ENCODE results near the gene RPL19.

RPL19 gene

GRCh38 chr17:39199820-39200069 is 338 bp upstream of the RPL19 start:
- DNase-seq, result peak; percentile 79

GRCh38 chr17:39200957-39201510 is 951 bp downstream of the RPL19 start:
- no peak for DNase-seq

DNA sequence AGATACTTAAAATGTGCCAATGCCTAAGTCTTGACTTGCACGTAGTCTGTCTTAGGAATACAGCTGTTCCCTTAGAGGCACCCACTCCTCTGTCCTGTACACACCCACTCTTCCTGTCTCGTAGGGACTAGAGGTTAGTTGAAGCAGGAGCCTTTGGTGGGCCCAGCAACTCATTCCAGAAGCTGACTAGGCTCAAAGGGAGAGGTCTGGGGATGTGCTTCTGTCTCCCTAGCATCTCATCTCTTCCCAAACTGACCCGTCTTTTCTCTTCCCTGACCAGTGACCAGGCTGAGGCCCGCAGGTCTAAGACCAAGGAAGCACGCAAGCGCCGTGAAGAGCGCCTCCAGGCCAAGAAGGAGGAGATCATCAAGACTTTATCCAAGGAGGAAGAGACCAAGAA is 4.2 kb downstream of the RPL19 start:
- no peak for DNase-seq

DNA sequence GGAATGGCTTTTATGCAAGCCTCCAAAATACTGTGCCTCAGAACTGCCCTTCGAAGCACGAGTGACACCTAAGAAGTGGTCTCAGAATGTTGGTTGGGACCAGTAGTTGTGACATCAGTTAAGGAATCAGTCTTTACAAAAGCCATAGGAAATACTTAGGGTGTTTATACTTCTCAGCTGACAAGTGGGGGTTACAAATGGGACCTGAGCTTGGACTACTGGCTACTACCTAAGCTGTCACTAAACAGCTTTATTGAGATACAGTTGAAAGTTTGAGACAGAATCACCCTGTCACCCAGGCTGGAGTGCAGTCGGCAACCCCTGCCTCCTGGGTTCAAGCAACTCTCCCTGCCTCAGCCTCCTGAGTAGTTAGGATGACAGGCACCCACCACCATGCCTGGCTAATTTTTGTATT is 5.0 kb downstream of the RPL19 start:
- no peak for DNase-seq

GRCh38 chr17:39208136-39208535 is 8.1 kb downstream of the RPL19 start:
- no peak for DNase-seq

DNA sequence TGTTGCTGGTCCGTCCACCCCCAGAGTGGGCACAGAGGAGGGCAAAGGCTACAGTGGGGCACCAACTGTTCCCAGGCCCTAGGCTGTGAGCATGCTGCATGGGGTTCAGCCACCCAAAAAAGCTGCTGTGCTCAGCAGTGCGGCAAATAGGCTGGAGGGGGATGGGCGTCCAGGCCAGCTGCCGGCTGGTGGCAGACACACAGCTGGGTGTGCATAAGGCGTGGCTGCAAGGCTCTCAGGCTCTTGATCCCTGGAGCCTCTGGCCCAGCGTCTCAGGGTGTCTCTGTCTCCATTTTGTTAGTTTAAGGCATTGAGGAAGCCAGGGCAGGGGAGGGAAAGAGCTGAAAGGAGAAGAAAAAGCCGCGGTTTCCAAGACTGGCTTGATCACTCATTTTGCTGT is 8.8 kb downstream of the RPL19 start:
- DNase-seq, result no peak

DNA sequence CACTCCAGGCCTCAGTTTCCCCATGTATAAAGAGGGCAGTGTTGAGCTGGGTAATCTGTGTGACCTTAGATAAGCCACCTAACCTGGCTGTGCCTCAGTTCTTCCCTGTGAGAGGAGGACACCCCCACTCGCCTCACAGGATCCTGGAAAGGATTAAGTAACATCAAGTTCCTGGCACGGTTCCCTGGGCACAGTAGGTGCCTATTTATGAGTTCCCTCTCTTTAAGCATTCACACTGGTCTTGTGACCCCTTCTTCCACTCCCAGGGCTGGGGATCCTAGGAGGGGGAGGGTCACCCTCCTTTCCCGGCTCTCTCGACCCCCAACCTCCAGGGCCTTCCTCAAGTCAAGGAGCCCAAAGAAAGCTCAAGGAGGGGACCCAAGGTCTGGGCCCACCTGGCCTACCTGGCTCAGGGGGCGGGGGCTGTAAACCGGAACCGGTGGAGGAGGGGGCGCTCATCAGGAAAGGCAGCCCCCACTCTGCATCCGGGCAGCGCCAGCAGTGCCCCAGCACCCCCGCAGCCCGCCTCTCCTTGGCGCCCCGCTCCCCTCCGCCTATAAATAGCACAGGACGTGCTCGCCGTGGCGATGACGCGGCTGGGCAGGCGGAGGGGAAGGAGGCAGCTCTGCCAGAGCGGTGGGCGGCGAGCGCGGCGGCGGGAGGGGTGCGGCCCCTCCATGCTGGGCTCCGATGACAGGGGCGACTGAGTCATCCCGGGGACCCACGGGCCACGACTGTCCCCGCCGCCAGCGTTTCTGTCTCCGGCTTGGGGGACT is 9.4 kb downstream of the RPL19 start:
- DNase-seq, result peak; percentile 57

DNA sequence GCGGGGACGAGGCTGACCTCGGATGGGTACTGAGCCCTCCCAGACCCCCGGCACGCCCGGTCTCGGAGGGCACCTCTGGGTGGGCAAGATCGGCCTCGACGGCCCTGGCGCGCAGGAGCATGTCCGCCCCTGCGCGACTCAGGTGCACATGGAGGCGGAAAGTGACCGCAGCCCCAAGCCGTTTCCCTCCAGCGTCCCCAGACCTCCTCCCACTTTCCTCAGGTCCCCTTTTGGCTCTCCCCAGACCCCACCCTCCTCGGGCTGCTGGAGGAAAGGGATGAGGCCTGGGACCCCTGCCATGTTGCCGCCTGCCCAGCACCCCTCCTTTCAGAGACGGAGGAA is 10.0 kb downstream of the RPL19 start:
- DNase-seq, result no peak

GRCh38 chr17:39212195-39212810 is 12.2 kb downstream of the RPL19 start:
- no peak for DNase-seq

GRCh38 chr17:39212841-39213480 is 12.9 kb downstream of the RPL19 start:
- DNase-seq, result no peak

DNA sequence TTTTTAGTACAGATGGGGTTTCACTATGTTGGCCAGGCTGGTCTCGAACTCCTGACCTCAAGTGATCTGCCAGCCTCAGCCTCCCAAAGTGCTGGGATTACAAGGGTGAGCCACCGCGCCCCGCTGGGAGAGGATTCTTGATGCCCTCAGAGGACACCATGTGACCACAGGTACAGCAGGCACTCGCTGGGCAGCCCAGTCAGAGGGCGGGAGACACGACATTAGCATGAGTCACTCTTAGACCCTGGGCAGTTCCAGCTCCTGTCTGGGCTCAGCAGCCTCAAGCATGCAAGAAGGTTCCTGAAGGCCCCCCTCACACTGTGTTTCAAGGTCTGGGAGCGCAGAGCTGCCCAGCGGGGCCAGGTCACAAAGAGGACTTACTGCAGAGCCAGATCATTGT is 13.8 kb downstream of the RPL19 start:
- no peak for DNase-seq

DNA sequence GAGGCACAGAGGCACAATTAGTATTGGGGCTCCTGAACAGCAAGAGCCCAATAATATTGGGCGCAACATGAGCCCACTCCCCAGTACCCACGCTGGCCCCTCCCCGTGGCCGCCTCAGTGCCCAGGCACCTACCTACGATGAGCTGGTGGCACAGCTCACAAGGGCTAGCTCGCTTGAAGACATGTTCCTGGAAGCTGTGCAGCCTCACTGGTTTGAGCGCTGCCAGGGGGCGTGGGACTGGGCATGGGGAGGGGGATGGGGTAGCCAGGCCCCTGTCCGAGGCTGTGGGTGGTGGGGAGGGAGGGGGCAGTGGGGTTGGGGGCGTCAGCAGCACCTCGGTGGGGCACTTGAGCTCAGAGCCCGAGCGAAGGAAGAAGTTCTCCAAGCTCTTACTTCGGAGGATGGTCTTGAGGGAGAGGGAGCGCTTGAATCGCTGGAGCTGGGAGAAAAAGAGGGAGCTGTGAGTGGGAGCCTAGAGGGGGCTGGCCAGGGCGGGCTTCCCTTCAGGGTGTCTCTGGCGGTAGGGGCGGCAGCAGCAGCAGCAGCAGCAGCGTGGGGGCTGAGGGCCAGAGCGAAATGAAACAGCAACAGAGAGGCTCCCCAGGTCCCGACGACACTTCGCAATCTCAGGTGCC is 17.8 kb downstream of the RPL19 start:
- no peak for DNase-seq

GRCh38 chr17:39218906-39219305 is 18.8 kb downstream of the RPL19 start:
- no peak for DNase-seq

GRCh38 chr17:39219647-39220154 is 19.6 kb downstream of the RPL19 start:
- DNase-seq, result no peak

GRCh38 chr17:39221572-39221971 is 21.5 kb downstream of the RPL19 start:
- no peak for DNase-seq

DNA sequence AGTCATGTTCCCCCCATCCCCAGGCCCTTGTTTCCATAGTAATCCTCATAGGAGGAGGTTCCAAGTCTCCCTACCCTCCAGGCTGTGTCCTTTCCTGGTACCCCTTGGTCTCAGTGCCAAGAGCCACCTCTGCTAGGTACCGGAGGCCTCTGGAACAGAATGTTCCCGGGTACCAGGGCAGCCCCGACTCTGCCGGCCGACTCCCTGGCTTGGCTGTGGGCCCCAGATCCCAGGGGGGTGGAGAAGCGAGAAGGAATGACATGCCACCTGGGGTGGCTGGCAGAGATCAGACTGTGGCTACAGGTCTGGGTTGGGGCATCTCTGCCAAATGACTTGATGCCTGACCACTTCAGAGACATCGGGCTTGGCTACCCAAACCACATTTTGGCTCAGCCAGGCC is 22.1 kb downstream of the RPL19 start:
- no peak for DNase-seq

GRCh38 chr17:39222866-39223834 is 23.1 kb downstream of the RPL19 start:
- no peak for DNase-seq

- no peak for DNase-seq
These were observed 24.1 kb downstream of the RPL19 start for GRCh38 chr17:39223907-39224777.

- DNase-seq, result no peak
These were observed 24.8 kb downstream of the RPL19 start for GRCh38 chr17:39224778-39225307.

- DNase-seq, result no peak
These were observed 25.4 kb downstream of the RPL19 start, which contains the start of gene STAC2 for GRCh38 chr17:39225308-39225958. Gene STAC2, minus strand, starts transcription at chr17:39225945. Its CDS starts 443 bp downstream, at chr17:39225502.
